Trophoblast cell (in vitro differentiated cells and primary cell): ENCODE measurements around the gene FHL3.

Source experiments
- DNase-seq, 2 donors: peaks; one replicate each; pipeline ENCODE4 v3.0.0-alpha.2; 2016
- H2AFZ ChIP-seq: 2 replicates; pipeline ENCODE4 v1.6.1; 2013; ENCODE audit warnings: low read length, moderate library complexity, mild to moderate bottlenecking; ENCODE audit not compliant: insufficient read depth, poor library complexity
- H2AK5ac ChIP-seq: 2 replicates; pipeline ENCODE4 v1.6.1; 2013; ENCODE audit warnings: mild to moderate bottlenecking, low read length
- H2BK120ac ChIP-seq: 2 replicates; pipeline ENCODE4 v1.6.1; 2013; ENCODE audit warnings: low read length, mild to moderate bottlenecking, moderate library complexity; ENCODE audit not compliant: insufficient read depth, poor library complexity
- H2BK12ac ChIP-seq: 2 replicates; pipeline ENCODE4 v1.6.1; 2013; ENCODE audit warnings: mild to moderate bottlenecking, low read length, moderate library complexity
- H2BK5ac ChIP-seq: 2 replicates; pipeline ENCODE4 v1.6.1; 2013; ENCODE audit warnings: low read length, low read depth, moderate library complexity, mild to moderate bottlenecking; ENCODE audit not compliant: poor library complexity
- H3K14ac ChIP-seq: 2 replicates; pipeline ENCODE4 v1.6.1; 2013; ENCODE audit warnings: mild to moderate bottlenecking, low read length
- H3K18ac ChIP-seq: 2 replicates; pipeline ENCODE4 v1.6.1; 2013; ENCODE audit warnings: mild to moderate bottlenecking, low read length
- H3K23ac ChIP-seq: 2 replicates; pipeline ENCODE4 v1.6.1; 2013; ENCODE audit warnings: low read length
- H3K27ac ChIP-seq: 2 replicates; pipeline ENCODE4 v1.5.1; 2013; ENCODE audit warnings: low read depth, mild to moderate bottlenecking, inconsistent platforms, low read length, moderate library complexity
- H3K27me3 ChIP-seq: 2 replicates; pipeline ENCODE4 v1.6.1; 2013; ENCODE audit warnings: inconsistent platforms, mild to moderate bottlenecking, low read length, moderate library complexity; ENCODE audit not compliant: insufficient read depth
- H3K36me3 ChIP-seq, 2 experiments: 1 replicate in 1 of 2; 2 replicates in 1 of 2; pipeline ENCODE4 v1.6.1; 2013; ENCODE audit warnings: low read length in 2 of 2, mild to moderate bottlenecking in 2 of 2, moderate library complexity in 1 of 2; ENCODE audit not compliant: insufficient read depth in 2 of 2, control insufficient read depth in 1 of 2
- H3K4ac ChIP-seq: 2 replicates; pipeline ENCODE4 v1.6.1; 2013; ENCODE audit warnings: low read depth, mild to moderate bottlenecking, low read length, moderate library complexity
- H3K4me1 ChIP-seq, 2 experiments: 1 replicate in 1 of 2; 2 replicates in 1 of 2; pipeline ENCODE4 v1.6.1; 2013; ENCODE audit warnings: low read length in 2 of 2, mild to moderate bottlenecking in 2 of 2, moderate library complexity in 1 of 2; ENCODE audit not compliant: insufficient read depth in 2 of 2, control insufficient read depth in 1 of 2
- H3K4me2 ChIP-seq: 2 replicates; pipeline ENCODE4 v1.6.1; 2013; ENCODE audit warnings: inconsistent platforms, mild to moderate bottlenecking, low read length, moderate library complexity
- H3K4me3 ChIP-seq: 2 replicates; pipeline ENCODE4 v1.5.1; 2013; ENCODE audit warnings: mild to moderate bottlenecking, low read depth, low read length, inconsistent platforms
- H3K79me1 ChIP-seq: one replicate; pipeline ENCODE4 v1.6.1; 2013; ENCODE audit warnings: low read length
- H3K79me2 ChIP-seq: 2 replicates; pipeline ENCODE4 v1.6.1; 2013; ENCODE audit warnings: low read length, mild to moderate bottlenecking; ENCODE audit not compliant: control insufficient read depth, insufficient read depth, poor library complexity
- H3K9ac ChIP-seq: 2 replicates; pipeline ENCODE4 v1.6.1; 2013; ENCODE audit warnings: mild to moderate bottlenecking, low read length
- H3K9me3 ChIP-seq: 2 replicates; pipeline ENCODE4 v1.6.1; 2013; ENCODE audit warnings: low read depth, mild to moderate bottlenecking, control low read depth, inconsistent platforms, low read length; ENCODE audit not compliant: insufficient read depth
- H4K12ac ChIP-seq: 2 replicates; pipeline ENCODE4 v1.6.1; 2013; ENCODE audit warnings: low read depth, mild to moderate bottlenecking, low read length, moderate library complexity
- H4K8ac ChIP-seq: 2 replicates; pipeline ENCODE4 v1.6.1; 2013; ENCODE audit warnings: low read depth, mild to moderate bottlenecking, low read length, moderate library complexity
- H4K91ac ChIP-seq: one replicate; pipeline ENCODE4 v1.6.1; 2013; ENCODE audit warnings: low read depth, mild to moderate bottlenecking, low read length, moderate library complexity
- WGBS: extraction: QIAGEN DNeasy Blood & Tissue Kit; methylation state at CpG from one replicate; pipeline ENCODE4 v1.1.7; 2013; ENCODE audit warnings: missing lambda C conversion rate; ENCODE audit not compliant: insufficient read length, insufficient coverage; ENCODE audit errors: extremely low coverage; 5-methylcytosine and 5-hydroxymethylcytosine counted together

The FHL3 gene

GRCh38 chr1:37997256-37998088, 7.8 kb downstream of the FHL3 start:
- H3K79me1 ChIP-seq: peaks cover 36% of the 10 kb centered on the region
- no peak overlapping the region for H3K9ac ChIP-seq
- no peak overlapping the region for H3K18ac ChIP-seq
- no peaks in the 10 kb centered on the region for H3K27me3 ChIP-seq
- peaks cover 22% of the 10 kb centered on the region for H3K79me2 ChIP-seq
- H2AFZ ChIP-seq: no peak overlapping the region
- no peak for DNase-seq
- no peaks in the 10 kb centered on the region for H3K9me3 ChIP-seq
- no peak overlapping the region for H2AK5ac ChIP-seq
- H3K4me3 ChIP-seq: no peak overlapping the region
- no peak overlapping the region for H3K23ac ChIP-seq
- H2BK12ac ChIP-seq: no peak overlapping the region
- H3K36me3 ChIP-seq: peaks cover 34 to 35% of the 10 kb centered on the region in 2 experiments
- no peak overlapping the region for H2BK5ac ChIP-seq
- peak overlapping the region; percentile 12 for H3K27ac ChIP-seq
- H3K4ac ChIP-seq: no peak overlapping the region
- H4K12ac ChIP-seq: no peak overlapping the region
- WGBS: no CpG with 5 or more reads among the region's 25 CpGs
- no peak overlapping the region for H2BK120ac ChIP-seq
- no peak overlapping the region for H4K8ac ChIP-seq
- peaks cover 32 to 38% of the 10 kb centered on the region in 2 experiments for H3K4me1 ChIP-seq
- no peak overlapping the region for H3K4me2 ChIP-seq
- H4K91ac ChIP-seq: no peak overlapping the region
- no peak overlapping the region for H3K14ac ChIP-seq

- H3K4me1 ChIP-seq: peaks cover 24 to 29% of the 10 kb centered on the region in 2 experiments
- peak overlapping the region; percentile 59 for H4K8ac ChIP-seq
- peak overlapping the region; percentile 29 for H4K91ac ChIP-seq
- H2AFZ ChIP-seq: no peak overlapping the region
- DNase-seq: no peak
- peak overlapping the region; percentile 33 for H3K4me3 ChIP-seq
- peak overlapping the region; percentile 8 for H2BK120ac ChIP-seq
- H2BK5ac ChIP-seq: peak overlapping the region; percentile 1
- H3K18ac ChIP-seq: peak overlapping the region; percentile 47
- H3K4me2 ChIP-seq: peak overlapping the region; percentile 55
- no peaks in the 10 kb centered on the region for H3K27me3 ChIP-seq
- H3K9me3 ChIP-seq: no peaks in the 10 kb centered on the region
- H4K12ac ChIP-seq: peak overlapping the region; percentile 49
- peaks cover 28% of the 10 kb centered on the region for H3K79me1 ChIP-seq
- no peak overlapping the region for H3K9ac ChIP-seq
- peak overlapping the region; percentile 7 for H3K27ac ChIP-seq
- no peak overlapping the region for H2BK12ac ChIP-seq
- H3K4ac ChIP-seq: peak overlapping the region; percentile 52
- H3K23ac ChIP-seq: no peak overlapping the region
- no CpG with 5 or more reads among the region's 46 CpGs for WGBS
- H3K79me2 ChIP-seq: peaks cover 16% of the 10 kb centered on the region
- H3K36me3 ChIP-seq: peaks cover 34 to 35% of the 10 kb centered on the region in 2 experiments
- peak overlapping the region; percentile 33 for H3K14ac ChIP-seq
- H2AK5ac ChIP-seq: no peak overlapping the region
These were observed 9.5 kb downstream of the FHL3 start for GRCh38 chr1:37995751-37996345.

DNA sequence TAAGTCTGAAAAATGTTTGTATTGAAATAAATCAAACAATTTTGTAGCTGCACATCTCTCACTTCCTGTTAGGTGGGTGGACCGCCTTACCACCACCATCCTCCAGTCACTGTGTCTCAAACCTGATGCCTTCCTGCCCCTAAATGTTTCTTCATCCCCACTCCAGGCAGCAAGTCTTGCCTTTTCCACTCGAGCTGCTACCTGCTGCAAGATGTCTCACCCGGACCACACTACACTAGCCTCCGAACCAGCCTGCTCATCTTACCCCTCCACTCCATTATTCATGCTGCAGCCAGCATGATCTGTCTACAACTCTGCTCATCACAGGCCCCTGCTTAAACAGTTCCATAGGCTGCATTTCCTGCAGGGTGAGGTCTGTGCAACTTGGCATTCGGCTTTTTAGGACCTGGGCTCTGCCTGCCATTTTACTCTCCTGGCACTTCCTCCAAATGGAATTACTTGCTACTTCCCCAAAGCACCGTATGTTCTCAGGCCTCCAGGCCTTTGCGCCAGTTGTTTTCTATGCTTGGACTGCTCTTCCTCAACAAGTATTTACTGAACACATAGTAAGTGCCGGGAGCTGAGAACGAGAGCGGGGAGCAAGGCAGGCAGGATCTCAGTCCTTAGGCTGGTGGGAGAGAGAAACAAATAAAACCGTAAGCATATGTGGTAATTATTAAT, 10.3 kb downstream of the FHL3 start:
- peaks cover 23% of the 10 kb centered on the region for H3K79me1 ChIP-seq
- no peak overlapping the region for H3K27ac ChIP-seq
- H3K4me3 ChIP-seq: no peak overlapping the region
- no peak overlapping the region for H2AFZ ChIP-seq
- H3K23ac ChIP-seq: no peak overlapping the region
- no peak overlapping the region for H4K8ac ChIP-seq
- H4K91ac ChIP-seq: no peak overlapping the region
- H3K79me2 ChIP-seq: peaks cover 10% of the 10 kb centered on the region
- H3K9ac ChIP-seq: no peak overlapping the region
- no peak overlapping the region for H4K12ac ChIP-seq
- WGBS: no CpG with 5 or more reads among the region's 11 CpGs
- no peak overlapping the region for H3K4me2 ChIP-seq
- H3K18ac ChIP-seq: no peak overlapping the region
- H2BK5ac ChIP-seq: no peak overlapping the region
- no peak overlapping the region for H2AK5ac ChIP-seq
- H3K4me1 ChIP-seq: peaks cover 18 to 22% of the 10 kb centered on the region in 2 experiments
- DNase-seq: no peak
- no peak overlapping the region for H2BK12ac ChIP-seq
- H3K4ac ChIP-seq: no peak overlapping the region
- H3K14ac ChIP-seq: no peak overlapping the region
- H3K36me3 ChIP-seq: peaks cover 34 to 35% of the 10 kb centered on the region in 2 experiments
- H3K9me3 ChIP-seq: no peaks in the 10 kb centered on the region
- H3K27me3 ChIP-seq: no peaks in the 10 kb centered on the region
- no peak overlapping the region for H2BK120ac ChIP-seq

DNA sequence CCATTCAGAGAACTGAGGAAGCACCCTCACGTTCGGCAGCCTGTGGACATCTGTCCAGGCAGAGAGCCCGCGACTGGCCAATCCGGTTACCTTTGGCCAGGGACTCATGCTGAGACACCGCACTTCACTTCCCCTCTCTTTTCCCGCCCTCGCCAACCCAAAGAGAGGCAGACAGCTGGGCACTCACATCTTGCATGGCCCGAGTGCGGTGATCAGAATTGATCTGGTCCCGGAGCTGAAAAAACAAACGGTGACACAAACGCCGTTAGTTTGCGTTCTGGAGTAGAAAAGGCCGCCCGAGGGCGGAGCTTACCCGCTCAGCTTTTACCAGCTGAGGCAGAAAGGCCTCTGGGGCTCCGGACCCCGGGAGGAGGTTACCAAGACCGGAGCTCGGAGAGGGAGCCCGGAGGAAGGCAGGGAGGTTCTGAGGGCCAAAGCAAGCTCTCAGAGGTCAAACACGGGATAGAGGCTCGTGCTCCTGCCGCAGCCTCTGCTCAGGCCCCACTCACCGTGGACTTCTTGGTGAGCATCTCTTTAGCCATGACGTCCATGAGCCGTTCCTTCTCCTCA, 15.9 kb downstream of the FHL3 start:
- WGBS: no CpG with 5 or more reads among the region's 30 CpGs

More for the DNA sequence above, 15.9 kb downstream of the FHL3 start:
- Histone ChIP-seq H3K23ac (no peak overlapping the region), H3K14ac (peak overlapping the region; percentile 2), H2BK120ac (peak overlapping the region; percentile 2), H2AFZ (peak overlapping the region; percentile 2), H2BK12ac (no peak overlapping the region), H2BK5ac (peak overlapping the region; percentile 2), H3K4me3 (peak overlapping the region; percentile 93), H3K79me1 (peaks cover 7% of the 10 kb centered on the region), H3K9me3 (no peaks in the 10 kb centered on the region), H3K27ac (peak overlapping the region; percentile 9), H2AK5ac (peak overlapping the region; percentile 16), H3K4ac (peak overlapping the region; percentile 9), H3K79me2 (peaks cover 4% of the 10 kb centered on the region), H3K36me3 (peaks cover 16 to 29% of the 10 kb centered on the region in 2 experiments), H3K4me1 (peaks cover 2 to 3% of the 10 kb centered on the region in 2 experiments), H3K9ac (peak overlapping the region; percentile 86), H4K12ac (peak overlapping the region; percentile 10), H4K8ac (peak overlapping the region; percentile 39), H3K4me2 (peak overlapping the region; percentile 92), H4K91ac (peak overlapping the region; percentile 16), H3K18ac (peak overlapping the region; percentile 7), H3K27me3 (no peaks in the 10 kb centered on the region)
- peak in 1 of 2 donors; percentile 50 for DNase-seq
